ENCODE results near the gene ATP5PO.

DNA sequence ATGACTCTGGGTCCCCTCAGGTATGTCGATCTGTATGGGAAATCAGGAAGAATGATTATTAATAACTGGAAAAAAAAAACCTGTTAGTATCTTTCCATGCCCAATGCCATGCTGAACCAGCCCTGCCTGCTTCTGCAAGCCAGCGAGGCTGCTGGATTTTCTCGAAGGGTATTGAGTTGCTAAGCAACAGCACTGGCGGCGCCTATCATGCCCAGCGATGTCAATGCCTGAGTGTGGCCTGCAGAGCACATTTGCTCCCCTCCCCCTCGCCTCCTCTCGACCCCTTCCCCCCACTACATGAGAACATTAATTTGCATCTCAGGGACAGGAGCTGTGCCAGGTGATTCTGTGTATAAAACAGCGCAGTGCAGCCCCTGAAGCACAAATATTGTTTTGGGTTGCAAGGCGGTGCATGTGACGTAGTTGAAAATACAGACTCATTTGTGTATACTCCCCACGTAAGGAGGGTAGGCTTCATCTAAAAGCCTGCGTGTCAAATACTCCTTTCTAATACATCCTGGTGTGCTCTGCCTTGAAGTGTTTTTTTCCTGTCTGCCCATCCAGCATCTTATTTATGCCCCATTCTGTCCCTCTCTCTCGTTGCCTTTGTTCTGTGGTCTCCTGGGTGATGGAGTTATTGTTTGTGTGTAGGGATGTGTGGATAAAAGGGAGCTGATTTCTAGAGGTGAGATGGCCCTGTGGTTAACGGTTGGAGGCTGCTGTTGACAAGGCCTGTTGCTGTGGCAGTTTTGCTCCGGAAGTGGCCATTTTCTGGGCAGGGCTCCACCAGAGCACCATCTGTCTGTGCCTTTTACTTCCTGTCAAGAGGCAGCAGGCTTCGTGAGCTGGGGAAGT lies 32.7 kb upstream of the ATP5PO start:
- TF ChIP-seq, protein P1, sequence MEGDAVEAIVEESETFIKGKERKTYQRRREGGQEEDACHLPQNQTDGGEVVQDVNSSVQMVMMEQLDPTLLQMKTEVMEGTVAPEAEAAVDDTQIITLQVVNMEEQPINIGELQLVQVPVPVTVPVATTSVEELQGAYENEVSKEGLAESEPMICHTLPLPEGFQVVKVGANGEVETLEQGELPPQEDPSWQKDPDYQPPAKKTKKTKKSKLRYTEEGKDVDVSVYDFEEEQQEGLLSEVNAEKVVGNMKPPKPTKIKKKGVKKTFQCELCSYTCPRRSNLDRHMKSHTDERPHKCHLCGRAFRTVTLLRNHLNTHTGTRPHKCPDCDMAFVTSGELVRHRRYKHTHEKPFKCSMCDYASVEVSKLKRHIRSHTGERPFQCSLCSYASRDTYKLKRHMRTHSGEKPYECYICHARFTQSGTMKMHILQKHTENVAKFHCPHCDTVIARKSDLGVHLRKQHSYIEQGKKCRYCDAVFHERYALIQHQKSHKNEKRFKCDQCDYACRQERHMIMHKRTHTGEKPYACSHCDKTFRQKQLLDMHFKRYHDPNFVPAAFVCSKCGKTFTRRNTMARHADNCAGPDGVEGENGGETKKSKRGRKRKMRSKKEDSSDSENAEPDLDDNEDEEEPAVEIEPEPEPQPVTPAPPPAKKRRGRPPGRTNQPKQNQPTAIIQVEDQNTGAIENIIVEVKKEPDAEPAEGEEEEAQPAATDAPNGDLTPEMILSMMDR (conservative IDR thresholded peaks at IDR 0.05; ENCODE audit: low read depth, low read length) = no peak
- no peak for TF ChIP-seq EZH2 (IDR thresholded peaks at IDR 0.05; ENCODE audit: borderline replicate concordance, low read depth, low read length, poor library complexity, severe bottlenecking)

All from A673 (cell line).